HG02938 (cell line): ENCODE results near the gene EDC4.
"Not testable (repeated sequence)": the region's sequence is repeated elsewhere in the genome, so short reads cannot be mapped to it uniquely, and the experiment has no call there.

Experiments
- ATAC-seq: cut with Tn5 transposase; IDR thresholded peaks from one replicate; pipeline ENCODE4 v1.9.1; 2021; ENCODE audit warnings: mild to moderate bottlenecking, moderate library complexity; ENCODE audit not compliant: unreplicated experiment

The EDC4 gene

DNA sequence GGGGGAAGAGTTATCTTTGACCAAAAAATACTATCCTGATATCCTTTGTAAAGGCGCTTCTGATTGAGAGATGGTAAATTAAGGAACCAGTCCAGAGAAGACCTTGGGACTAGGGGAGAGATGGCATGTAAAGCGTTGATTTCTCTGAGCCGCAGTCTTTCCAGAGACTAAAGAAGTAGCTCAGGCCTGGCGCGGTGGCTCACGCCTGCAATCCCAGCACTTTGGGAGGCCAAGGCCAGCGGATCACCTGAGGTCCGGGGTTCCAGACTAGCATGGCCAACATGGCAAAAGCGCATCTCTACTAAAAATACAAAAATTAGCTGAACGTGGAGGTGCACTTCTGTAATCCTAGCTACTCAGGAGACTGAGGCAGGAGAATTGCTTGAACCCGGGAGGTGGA is 24.7 kb upstream of the EDC4 start:
- no peak for ATAC-seq

DNA sequence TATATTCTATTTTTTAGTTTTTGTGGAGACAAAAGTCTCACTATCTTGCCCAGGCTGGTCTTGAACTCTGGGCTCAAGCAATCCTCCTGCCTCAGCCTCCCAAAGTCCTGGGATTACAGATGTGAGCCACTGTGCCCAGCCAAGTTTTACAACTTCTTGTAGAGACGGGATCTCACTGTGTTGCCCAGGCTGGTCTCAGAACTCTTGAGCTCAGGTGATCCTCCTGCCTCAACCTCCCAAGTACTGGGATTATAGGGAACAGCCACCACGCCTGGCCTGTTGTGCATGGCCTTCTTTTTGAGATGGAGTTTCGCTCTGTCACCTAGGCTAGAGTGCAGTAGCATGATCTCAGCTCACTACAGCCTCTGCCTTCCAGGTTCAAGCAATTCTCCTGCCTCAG is 19.2 kb upstream of the EDC4 start:
- ATAC-seq: no peak

- ATAC-seq: no peak
These were observed 17.1 kb upstream of the EDC4 start for GRCh38 chr16:67855789-67856188.

DNA sequence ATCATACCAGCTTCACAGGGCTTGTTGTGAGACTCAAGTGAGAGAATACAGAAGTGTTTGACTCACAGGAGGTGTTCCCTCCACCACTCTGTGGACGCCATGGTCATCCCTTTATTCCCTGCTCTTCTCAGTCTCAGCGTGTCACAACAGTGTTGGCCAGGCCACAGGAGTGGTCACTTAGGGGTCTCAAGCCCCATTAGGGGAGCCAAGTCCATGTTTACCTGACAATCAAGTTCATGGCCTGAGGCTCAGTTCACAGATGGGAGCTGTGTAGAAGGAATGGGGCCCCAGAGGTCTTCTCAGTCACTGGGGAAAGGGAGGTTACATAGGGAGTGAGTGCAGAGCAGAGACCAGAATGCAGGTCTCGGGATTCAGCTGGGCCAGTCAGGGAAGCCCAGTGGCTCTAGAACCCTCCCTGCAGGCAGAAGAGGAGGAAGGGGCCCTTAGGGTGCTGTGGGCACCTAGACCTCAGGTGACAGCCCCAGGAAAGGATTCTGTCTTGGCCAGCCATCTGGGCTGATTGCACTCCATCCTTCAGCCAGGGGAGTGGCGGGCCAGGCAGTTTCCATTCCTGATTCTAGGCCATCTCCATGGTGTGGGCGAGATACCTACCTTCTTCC is 15.8 kb upstream of the EDC4 start:
- no peak for ATAC-seq

- ATAC-seq: no peak
These were observed 15.2 kb upstream of the EDC4 start for GRCh38 chr16:67857547-67858233.

DNA sequence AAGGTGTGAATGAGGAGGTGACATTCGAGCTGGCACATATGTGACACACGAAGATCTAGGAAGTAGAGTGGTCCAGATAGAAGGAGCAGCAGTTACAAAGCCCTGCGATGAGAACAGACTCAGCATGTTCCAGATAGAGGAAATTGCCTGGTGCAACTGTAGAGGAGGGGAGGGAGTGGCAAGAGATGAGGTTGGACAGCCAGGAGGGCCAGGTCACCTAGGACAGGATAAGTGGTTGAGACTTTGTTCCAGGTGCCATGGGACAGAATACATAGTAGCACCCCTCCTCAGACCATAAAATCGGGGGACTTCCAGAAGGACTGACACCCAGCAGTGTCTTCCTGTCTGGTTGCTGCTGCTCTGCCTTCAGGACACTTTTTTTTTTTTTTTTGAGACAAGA is 14.4 kb upstream of the EDC4 start:
- ATAC-seq: no peak

DNA sequence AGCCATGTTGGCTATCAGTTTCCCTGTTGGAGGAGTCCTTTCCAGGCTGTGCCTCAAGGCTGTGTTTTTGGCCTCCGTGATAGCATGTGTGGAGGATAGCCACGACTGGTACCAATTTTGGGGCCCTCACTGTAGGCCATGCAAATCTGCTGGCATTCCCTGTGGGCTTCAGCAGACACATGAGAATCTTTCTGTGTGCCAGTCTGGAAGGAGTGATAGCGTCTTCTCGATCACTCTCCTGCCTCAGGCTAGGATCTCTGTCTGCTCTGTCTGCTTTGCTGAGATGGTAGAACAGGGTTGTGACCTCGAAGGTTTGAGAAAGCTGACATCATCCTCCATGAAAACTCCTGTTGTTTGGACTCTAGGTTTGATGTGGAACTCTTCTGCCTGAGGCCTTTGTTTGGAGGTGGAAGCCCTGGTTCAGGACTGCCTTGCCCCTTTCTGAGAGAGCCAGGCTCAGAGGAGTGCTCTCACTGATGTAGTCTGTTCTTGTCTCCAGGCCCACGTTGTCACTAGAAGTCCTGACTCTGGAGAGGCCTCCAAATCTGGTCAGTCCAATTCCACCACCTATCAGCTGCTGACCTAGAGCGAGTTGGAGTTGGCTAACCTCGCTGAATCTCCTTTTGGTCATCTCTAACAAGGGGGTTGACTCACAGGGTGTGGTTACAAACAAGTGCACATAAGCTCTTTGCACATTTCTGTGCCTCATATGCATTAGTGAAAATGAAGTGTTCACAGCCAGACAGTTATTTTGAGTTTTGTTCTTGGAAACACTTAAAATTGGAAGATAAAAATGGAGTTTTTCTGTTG is 12.1 kb upstream of the EDC4 start:
- no peak for ATAC-seq

- ATAC-seq: no peak
These were observed 11.0 kb upstream of the EDC4 start for GRCh38 chr16:67861877-67862276.

GRCh38 chr16:67862623-67863583 is 9.9 kb upstream of the EDC4 start:
- ATAC-seq: no peak

DNA sequence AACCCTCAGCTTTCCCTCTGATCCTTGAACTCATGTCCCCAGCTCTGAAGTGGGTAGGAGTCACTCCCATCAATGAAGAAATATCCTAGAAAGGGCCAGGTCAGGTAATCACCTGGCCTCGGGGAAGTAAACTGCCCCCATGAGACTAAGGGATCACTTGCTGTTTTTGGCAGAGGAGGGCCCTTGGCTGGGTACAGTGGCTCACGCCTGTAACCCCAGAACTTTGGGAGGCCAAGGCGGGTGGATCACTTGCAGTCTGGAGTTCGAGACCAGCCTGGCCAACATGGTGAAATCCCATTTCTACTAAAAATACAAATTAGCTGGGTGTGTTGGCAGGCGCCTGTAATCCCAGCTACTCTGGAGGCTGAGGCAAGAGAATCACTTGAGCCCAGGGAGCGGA is 8.8 kb upstream of the EDC4 start:
- ATAC-seq: not testable (repeated sequence)

DNA sequence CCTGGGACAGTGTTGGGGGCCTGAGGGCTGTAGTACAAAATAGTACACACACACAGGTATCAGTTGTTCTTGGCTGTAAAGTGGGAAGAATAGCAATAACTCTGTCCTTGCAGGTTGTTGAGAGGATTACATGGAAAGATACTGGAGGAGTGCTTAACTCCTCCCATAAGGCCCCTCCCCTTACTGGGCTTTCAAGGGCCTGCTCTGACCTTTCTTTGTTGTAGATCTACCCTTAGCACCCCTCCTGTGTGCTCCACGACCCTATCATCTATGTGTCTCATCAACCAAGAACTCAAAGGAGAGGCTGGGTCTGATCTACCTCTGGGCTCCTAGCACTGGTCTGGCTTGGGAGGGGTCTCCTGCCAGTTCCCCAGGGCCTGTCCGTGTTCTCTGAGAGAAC is 8.3 kb upstream of the EDC4 start:
- no peak for ATAC-seq

GRCh38 chr16:67865318-67865717 is 7.5 kb upstream of the EDC4 start:
- ATAC-seq: no peak

DNA sequence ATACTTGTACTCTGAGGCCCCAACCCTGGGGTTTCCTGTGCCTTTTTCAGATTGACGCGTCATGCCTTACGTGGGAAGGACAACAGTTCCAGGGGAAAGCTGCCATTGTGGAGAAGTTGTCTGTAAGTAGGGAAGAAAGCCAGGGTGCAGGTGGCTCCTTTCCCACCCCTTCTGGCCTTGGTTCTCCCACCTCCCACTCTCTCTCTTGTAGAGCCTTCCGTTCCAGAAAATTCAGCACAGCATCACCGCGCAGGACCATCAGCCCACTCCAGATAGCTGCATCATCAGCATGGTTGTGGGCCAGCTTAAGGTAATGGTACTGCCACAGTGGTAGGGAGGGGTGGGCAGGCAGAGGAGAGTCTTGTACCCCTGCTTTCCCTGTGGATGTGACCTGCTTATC is 4.6 kb upstream of the EDC4 start:
- no peak for ATAC-seq

- no peak for ATAC-seq
These were observed 3.2 kb upstream of the EDC4 start for GRCh38 chr16:67869653-67870052.

DNA sequence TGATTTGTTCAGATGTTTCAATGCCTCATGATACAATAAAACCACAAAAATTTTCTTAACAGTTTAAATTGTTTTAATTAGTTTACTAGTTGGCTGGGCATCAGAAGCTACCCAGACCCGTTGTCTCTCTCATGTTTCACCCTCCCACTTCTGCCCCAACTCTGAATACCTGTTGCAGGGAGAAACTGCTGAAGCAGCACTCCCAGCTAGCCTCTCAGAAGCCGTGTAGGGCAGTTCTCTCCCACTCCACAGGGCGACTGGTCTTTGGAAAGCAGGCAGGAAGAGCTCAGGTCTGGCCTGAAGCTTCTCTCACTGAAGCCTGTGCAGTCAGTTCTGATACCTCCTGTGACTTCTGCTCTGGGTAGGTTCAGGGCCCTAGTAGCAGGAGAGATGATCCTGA is 1.6 kb upstream of the EDC4 start:
- no peak for ATAC-seq

DNA sequence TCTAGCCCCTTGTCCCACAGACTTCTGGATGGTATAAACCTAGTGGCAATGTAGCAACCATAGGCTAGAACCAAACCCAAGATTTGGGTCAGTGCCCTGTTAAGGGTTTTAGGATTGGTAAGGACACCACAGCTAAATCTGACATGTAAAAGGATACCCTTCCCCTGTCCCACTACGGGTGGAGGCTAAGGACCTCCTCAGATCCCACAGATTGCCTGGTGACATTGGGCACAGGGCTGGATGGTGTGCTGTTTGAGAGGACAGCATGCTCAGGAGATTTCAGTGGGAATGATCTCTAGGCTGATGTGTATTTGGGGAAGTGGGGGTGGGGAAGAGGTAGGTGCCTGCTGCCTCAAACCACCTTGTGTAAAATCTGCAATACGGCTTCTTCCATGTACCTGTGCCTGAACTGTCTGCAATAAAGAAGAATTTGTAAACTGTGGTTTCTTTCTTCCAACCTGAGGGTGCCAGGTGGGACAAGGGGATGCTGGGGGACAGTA is 671 bp upstream of the EDC4 start:
- no peak for ATAC-seq

- peak; percentile 13 for ATAC-seq
These were observed 851 bp downstream of the EDC4 start for GRCh38 chr16:67873435-67874370.

GRCh38 chr16:67874372-67874771 is 1.5 kb downstream of the EDC4 start:
- no peak for ATAC-seq

DNA sequence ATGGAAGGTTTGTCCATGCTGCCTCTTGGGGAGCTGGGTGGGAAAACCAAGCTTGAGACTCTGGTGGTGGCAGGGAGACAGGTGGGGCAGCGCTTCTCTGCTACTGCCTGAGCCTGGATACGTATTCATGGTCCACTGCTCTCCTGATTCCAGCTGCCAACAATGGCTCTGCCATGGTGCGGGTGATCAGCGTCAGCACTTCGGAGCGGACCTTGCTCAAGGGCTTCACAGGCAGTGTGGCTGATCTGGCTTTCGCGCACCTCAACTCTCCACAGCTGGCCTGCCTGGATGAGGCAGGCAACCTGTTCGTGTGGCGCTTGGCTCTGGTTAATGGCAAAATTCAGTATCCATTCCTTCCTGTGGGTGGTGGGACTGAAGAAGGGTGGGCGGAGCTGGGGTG is 4.2 kb downstream of the EDC4 start:
- ATAC-seq: no peak

GRCh38 chr16:67878232-67878631 is 5.4 kb downstream of the EDC4 start:
- ATAC-seq: no peak
